ENCODE results near the gene OR2C1.

Gene OR2C1

DNA sequence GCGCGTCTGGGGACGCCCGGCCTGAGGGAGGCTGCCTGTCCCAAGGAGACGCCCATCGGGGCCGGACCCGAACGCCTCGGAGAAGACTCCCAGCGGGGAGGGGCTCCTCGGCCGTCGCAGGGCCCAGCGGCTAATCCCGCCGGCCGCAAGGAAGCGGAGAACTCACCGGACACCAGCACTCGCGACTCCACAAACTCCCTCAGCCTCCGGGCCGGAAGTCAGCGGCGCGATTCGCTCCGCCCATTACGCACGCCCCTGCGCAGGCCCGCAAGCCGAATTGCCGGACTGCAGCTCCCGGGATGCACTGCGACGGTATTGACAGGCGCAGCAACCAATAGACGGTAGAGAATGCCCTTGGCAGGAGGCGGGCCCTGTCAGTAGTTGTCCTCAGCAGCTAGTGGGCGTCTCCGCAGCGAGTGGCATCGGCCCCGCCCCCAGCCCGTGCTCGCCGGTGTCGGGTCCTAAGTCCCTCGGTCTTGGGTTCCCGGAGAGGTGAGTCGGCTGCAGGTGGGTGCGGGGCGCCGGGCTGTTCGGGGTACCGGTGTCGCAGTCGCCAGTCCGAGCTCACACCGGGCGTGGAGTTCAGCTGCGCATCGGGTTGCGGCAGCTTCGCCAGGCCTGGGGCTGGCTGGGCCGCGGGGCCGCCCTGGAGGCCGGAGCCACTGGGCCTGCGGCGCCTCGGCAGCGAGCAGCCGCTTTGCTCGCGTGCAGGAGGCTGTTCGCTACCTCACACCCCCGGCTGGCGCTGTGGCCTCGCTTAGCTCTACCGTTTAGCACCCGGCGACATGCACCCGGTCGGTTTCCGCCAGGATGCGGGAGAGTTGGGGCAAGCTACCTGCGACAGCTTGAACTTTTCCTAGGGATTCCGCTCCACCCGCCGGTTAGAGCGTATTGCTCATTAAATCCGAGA is 45.3 kb downstream of the OR2C1 start, which contains the start of the genes ZNF174 and ZSCAN32:
ZNF174 (plus strand) TSS at position 437 of the 910 bp plus-strand sequence. CDS start 790 bp downstream, outside the sequence.
ZSCAN32 (minus strand) TSS at position 226 of the 910 bp plus-strand sequence. CDS start 3,447 bp downstream, outside the sequence.
- DNase-seq = peak; percentile 99

GRCh38 chr16:3401719-3402397 is 46.2 kb downstream of the OR2C1 start:
- peak; percentile 22 for DNase-seq
